Astrocyte of the spinal cord (primary cell): ENCODE data around the gene TMBIM6.
A peak's percentile ranks its signal among the peaks of the same experiment; 100 is the strongest.
"Not testable (repeated sequence)": the region's sequence is repeated elsewhere in the genome, so short reads cannot be mapped to it uniquely, and the experiment has no call there.

Source experiments
- DNase-seq: peaks from one replicate; pipeline ENCODE4 v3.0.0; 2011; ENCODE audit warnings: low read depth, low spot score
- H3K4me3 ChIP-seq: 2 replicates; pipeline ENCODE4 v1.5.1; 2011; ENCODE audit warnings: low read depth, mild to moderate bottlenecking, low read length, moderate library complexity
- in situ Hi-C: cut with HindIII; loops from 2 replicates; pipeline ENCODE4 v1.10.0; 2017; ENCODE audit warnings: low sequenced_read_pairs
- TF ChIP-seq, protein P1 (sequence below): IDR thresholded peaks from 2 replicates; pipeline ENCODE4 v1.5.1; 2012; ENCODE audit warnings: low read depth, mild to moderate bottlenecking, low read length, inconsistent platforms

Gene TMBIM6

DNA sequence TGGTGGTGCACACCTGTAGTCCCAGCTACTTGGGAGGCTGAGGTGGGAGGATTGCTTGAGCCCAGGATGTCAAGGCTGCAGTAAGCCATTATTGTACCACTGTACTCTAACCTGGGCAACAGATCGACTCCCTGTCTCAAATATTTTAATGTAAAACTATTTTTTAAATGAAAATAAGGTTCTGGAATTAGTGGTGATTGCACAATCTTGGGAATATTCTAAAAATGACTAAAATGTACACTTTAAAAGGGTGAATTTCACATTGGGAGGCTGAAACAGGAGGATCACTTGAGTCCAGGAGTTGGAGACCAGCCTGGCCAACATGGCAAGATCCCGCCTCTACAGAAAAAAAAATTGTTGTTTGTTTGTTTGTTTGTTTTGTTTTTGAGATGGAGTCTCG is 12.9 kb upstream of the TMBIM6 start:
- H3K4me3 ChIP-seq = no peak overlapping the region
- no peak for DNase-seq
- in situ Hi-C loops = no loop called here
- TF ChIP-seq, protein P1, sequence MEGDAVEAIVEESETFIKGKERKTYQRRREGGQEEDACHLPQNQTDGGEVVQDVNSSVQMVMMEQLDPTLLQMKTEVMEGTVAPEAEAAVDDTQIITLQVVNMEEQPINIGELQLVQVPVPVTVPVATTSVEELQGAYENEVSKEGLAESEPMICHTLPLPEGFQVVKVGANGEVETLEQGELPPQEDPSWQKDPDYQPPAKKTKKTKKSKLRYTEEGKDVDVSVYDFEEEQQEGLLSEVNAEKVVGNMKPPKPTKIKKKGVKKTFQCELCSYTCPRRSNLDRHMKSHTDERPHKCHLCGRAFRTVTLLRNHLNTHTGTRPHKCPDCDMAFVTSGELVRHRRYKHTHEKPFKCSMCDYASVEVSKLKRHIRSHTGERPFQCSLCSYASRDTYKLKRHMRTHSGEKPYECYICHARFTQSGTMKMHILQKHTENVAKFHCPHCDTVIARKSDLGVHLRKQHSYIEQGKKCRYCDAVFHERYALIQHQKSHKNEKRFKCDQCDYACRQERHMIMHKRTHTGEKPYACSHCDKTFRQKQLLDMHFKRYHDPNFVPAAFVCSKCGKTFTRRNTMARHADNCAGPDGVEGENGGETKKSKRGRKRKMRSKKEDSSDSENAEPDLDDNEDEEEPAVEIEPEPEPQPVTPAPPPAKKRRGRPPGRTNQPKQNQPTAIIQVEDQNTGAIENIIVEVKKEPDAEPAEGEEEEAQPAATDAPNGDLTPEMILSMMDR = no peak

DNA sequence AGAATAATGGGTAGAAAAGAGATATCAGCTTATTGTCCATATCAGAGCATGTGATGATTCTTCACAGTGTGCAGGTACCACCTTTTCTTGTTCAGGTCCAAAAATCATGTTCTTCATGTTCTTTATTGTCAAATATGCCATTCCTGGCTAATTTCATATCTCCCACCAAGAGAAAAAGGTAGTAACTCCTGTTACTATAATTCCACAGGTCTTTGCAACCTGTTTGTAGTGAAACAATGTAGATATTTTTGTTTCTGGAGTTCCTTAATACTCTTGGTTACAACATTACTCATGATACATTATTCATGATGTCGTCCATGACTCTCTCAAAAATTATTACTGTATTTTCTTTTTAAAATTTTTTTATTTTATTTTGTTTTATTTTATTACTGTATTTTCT is 11.3 kb upstream of the TMBIM6 start:
- DNase-seq = no peak
- in situ Hi-C loops = no loop called here
- no peak overlapping the region for H3K4me3 ChIP-seq
- TF ChIP-seq, protein P1 = no peak

DNA sequence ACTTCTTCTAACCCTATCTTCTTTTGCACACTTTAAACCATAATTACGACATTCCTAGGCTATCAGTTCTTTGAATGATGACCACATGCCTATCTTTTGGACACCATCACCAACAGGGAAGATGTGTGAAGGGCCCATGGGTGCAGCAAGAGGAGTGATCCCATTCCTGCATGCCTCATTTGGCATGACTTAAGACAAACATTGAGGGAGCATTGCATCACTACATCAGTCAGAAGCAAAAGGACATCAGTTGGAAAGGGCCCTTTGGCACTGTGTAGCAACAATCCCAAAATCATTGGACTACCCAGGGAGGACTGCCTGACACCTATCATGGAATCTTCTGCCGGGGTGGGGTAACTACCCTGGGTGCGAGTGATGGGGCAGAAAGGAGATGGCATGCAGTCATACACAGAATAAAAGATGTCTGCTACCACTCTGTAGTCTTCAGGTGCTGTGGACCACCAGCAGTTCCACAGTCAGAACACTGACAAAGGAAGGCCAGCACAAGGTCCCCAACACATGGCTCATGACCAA is 10.7 kb upstream of the TMBIM6 start:
- TF ChIP-seq, protein P1 = no peak
- DNase-seq = no peak
- in situ Hi-C loops = no loop called here
- no peak overlapping the region for H3K4me3 ChIP-seq

DNA sequence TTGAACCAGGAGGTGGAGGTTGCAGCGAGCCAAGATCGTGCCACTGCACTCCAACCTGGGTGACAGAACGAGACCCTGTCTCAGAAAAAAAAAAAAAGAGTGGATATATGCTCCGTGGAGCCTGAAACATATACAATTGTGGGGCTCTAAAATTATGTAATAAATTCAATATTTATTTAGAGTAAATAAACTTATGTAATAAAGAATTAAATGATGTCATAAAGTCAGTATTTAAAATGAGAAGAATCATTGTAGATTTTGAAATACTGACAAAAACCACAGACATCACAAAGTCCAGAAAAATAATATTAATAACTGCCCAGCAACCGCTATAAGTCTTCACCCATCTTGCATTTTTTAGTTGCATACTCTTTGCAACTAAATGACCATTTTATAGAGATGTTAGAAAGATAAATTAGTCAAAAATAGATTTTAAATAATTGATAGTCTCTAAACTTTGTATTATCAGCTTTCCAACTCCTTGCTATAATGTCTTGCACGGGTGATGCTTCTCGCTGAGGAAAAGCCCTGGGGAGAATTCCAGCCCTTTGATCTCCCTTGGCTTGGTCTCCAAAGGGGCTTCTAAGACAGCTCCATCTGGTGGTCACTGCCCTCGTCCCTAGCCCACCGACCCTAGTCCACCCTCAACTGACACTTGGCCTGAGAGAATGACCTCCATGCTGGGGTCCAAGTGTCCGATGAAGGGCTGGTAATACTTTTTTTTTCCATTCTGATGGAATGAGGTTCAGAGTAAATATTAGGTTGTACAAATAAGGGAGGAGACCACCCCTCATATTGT is 7.9 kb upstream of the TMBIM6 start:
- no peak for DNase-seq
- TF ChIP-seq, protein P1 = no peak
- in situ Hi-C loops = no loop called here
- H3K4me3 ChIP-seq = no peak overlapping the region

DNA sequence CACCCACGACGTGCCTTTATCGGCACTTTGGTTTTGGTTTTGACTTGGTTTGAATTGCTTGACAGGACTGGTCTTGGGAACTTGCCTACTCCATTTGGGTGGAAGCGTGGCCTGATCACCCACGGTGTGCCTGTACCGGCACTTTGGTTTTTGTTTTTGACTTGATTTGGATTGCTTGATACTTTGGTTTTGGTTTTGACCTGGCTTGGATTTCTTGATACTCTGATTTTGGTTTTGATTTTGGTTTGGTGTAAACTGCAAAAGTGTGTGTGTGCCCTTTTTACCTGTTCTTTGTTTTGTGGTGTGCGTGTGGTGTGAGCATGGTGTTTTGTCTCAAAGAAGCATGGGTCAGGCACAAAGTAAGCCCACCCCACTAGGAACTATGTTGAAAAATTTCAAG is 6.5 kb upstream of the TMBIM6 start:
- H3K4me3 ChIP-seq, DNase-seq, in situ Hi-C loops: not testable (repeated sequence)

DNA sequence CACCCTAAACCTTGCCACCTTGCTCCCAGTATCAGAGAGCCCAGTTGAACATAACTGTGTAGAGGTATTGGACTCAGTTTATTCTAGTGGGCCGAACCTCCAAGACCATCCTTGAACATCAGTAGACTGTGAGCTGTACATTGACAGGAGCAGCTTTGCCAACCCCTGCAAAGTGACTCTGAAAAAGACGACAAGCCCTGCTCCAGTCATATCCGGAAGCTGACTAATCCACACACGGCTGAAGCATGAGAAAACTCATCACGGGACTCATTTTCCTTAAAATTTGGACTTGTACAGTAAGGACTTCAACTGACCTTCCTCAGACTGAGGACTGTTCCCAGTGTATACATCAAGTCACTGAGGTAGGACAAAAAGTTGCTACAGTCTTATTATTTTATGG is 2.6 kb upstream of the TMBIM6 start:
- peak; percentile 33 for DNase-seq
- H3K4me3 ChIP-seq, in situ Hi-C loops: not testable (repeated sequence)

DNA sequence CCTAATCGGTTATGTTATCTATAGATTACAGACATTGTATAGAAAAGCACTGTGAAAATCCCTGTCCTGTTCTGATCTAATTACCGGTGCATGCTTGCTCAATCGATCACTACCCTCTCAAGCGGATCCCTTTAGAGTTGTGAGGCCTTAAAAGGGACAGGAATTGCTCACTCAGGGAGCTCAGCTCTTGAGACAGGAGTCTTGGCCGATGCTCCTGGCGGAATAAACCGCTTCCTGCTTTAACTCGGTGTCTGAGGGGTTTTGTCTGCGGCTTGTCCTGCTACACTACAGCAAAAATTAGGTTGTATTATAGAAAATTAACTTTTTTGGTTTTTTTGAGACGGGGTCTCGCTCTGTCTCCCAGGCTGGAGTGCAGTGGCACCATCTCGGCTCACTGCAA is 1.1 kb upstream of the TMBIM6 start:
- H3K4me3 ChIP-seq, DNase-seq, in situ Hi-C loops: not testable (repeated sequence)

DNA sequence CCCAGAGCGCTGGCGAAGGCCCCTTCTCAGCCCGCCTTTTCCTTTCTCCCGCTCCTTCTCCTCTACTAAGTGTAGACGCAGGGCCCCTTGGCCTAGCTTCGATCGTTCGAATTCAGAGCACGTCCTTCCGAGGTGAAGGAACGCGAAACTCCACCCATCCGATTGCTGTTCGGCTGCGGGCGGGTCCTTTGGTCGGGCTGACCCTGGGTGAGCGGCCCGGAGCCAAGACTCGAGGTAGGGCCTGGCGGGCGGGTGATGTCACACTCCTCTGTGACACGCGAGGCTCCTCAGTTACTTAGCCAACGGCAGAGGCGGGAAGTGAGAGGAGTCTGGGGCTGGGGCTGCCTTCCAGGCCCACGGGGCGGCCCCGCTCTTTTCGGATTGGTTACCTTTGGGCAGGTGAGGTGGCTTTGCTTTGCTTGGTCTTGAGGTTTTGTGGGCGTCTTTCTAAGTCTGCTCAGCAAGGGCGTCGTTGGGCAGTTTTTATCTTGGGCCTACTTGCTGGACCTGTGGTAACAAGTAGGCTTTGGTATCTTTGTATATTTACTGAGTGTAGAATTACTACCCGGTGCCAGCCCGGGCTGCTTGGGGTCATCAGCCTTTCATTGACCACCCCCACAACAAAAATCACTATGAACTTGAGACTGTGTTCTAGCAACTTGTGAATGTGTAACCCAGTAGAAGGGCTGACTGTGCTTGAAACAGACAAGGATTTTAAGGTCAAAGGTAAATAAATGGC is 694 bp downstream of the TMBIM6 start:
- TF ChIP-seq, protein P1 = no peak
- in situ Hi-C loops = no loop called here
- peak; percentile 82 for DNase-seq
- peak overlapping the region; percentile 73 for H3K4me3 ChIP-seq
